Measurements from ENCODE around the gene SIPA1L2.

SIPA1L2 gene

GRCh38 chr1:232643251-232643650, 13.3 kb upstream of the SIPA1L2 start:
- H3K27me3 ChIP-seq (ENCODE audit: low read depth, low read length) = no peaks in the 10 kb centered on the region
- H3K36me3 ChIP-seq (ENCODE audit: control insufficient read depth in 1 of 2, insufficient read depth in 2 of 2, low read length in 2 of 2) = no peaks in the 10 kb centered on the region
- no peaks in the 10 kb centered on the region for H3K9me3 ChIP-seq (ENCODE audit: control insufficient read depth in 1 of 2, low read length in 2 of 2)
- H3K4me1 ChIP-seq (ENCODE audit: control insufficient read depth in 1 of 2, insufficient read depth in 2 of 2, low read length in 2 of 2) = no peaks in the 10 kb centered on the region
- H3K27ac ChIP-seq (ENCODE audit: low read length) = no peak overlapping the region
- H3K4me3 ChIP-seq (ENCODE audit: low read depth in 1 of 2, low read length in 2 of 2) = no peak overlapping the region

- Histone ChIP-seq H3K27me3 (ENCODE audit: low read depth, low read length) (no peaks in the 10 kb centered on the region), H3K36me3 (ENCODE audit: control insufficient read depth in 1 of 2, insufficient read depth in 2 of 2, low read length in 2 of 2) (no peaks in the 10 kb centered on the region), H3K9me3 (ENCODE audit: control insufficient read depth in 1 of 2, low read length in 2 of 2) (no peaks in the 10 kb centered on the region), H3K27ac (ENCODE audit: low read length) (no peak overlapping the region), H3K4me3 (ENCODE audit: low read depth in 1 of 2, low read length in 2 of 2) (no peak overlapping the region), H3K4me1 (ENCODE audit: control insufficient read depth in 1 of 2, insufficient read depth in 2 of 2, low read length in 2 of 2) (no peaks in the 10 kb centered on the region)
Measured at GRCh38 chr1:232641507-232641906, 11.6 kb upstream of the SIPA1L2 start.

GRCh38 chr1:232636799-232637198, 6.9 kb upstream of the SIPA1L2 start:
- no peaks in the 10 kb centered on the region for H3K36me3 ChIP-seq (ENCODE audit: control insufficient read depth in 1 of 2, insufficient read depth in 2 of 2, low read length in 2 of 2)
- H3K27me3 ChIP-seq (ENCODE audit: low read depth, low read length) = no peaks in the 10 kb centered on the region
- no peaks in the 10 kb centered on the region for H3K9me3 ChIP-seq (ENCODE audit: control insufficient read depth in 1 of 2, low read length in 2 of 2)
- H3K4me3 ChIP-seq (ENCODE audit: low read depth in 1 of 2, low read length in 2 of 2) = no peak overlapping the region
- H3K4me1 ChIP-seq (ENCODE audit: control insufficient read depth in 1 of 2, insufficient read depth in 2 of 2, low read length in 2 of 2) = no peaks in the 10 kb centered on the region
- H3K27ac ChIP-seq (ENCODE audit: low read length) = no peak overlapping the region

GRCh38 chr1:232635778-232636356, 5.9 kb upstream of the SIPA1L2 start:
- Histone ChIP-seq H3K4me3 (ENCODE audit: low read depth in 1 of 2, low read length in 2 of 2) (no peak overlapping the region), H3K9me3 (ENCODE audit: control insufficient read depth in 1 of 2, low read length in 2 of 2) (no peaks in the 10 kb centered on the region), H3K4me1 (ENCODE audit: control insufficient read depth in 1 of 2, insufficient read depth in 2 of 2, low read length in 2 of 2) (peaks cover 0 to 3% of the 10 kb centered on the region in 2 donors), H3K27me3 (ENCODE audit: low read depth, low read length) (no peaks in the 10 kb centered on the region), H3K27ac (ENCODE audit: low read length) (no peak overlapping the region), H3K36me3 (ENCODE audit: control insufficient read depth in 1 of 2, insufficient read depth in 2 of 2, low read length in 2 of 2) (no peaks in the 10 kb centered on the region)

GRCh38 chr1:232635279-232635678, 5.3 kb upstream of the SIPA1L2 start:
- Histone ChIP-seq H3K4me3 (ENCODE audit: low read depth in 1 of 2, low read length in 2 of 2) (no peak overlapping the region), H3K4me1 (ENCODE audit: control insufficient read depth in 1 of 2, insufficient read depth in 2 of 2, low read length in 2 of 2) (peaks cover 0 to 7% of the 10 kb centered on the region in 2 donors), H3K36me3 (ENCODE audit: control insufficient read depth in 1 of 2, insufficient read depth in 2 of 2, low read length in 2 of 2) (no peaks in the 10 kb centered on the region), H3K27me3 (ENCODE audit: low read depth, low read length) (no peaks in the 10 kb centered on the region), H3K9me3 (ENCODE audit: control insufficient read depth in 1 of 2, low read length in 2 of 2) (no peaks in the 10 kb centered on the region), H3K27ac (ENCODE audit: low read length) (no peak overlapping the region)

- Histone ChIP-seq H3K36me3 (ENCODE audit: control insufficient read depth in 1 of 2, insufficient read depth in 2 of 2, low read length in 2 of 2) (no peaks in the 10 kb centered on the region), H3K4me3 (ENCODE audit: low read depth in 1 of 2, low read length in 2 of 2) (no peak overlapping the region), H3K27ac (ENCODE audit: low read length) (no peak overlapping the region), H3K27me3 (ENCODE audit: low read depth, low read length) (no peaks in the 10 kb centered on the region), H3K4me1 (ENCODE audit: control insufficient read depth in 1 of 2, insufficient read depth in 2 of 2, low read length in 2 of 2) (peaks cover 0 to 7% of the 10 kb centered on the region in 2 donors), H3K9me3 (ENCODE audit: control insufficient read depth in 1 of 2, low read length in 2 of 2) (no peaks in the 10 kb centered on the region)
Measured at GRCh38 chr1:232634096-232634495, 4.2 kb upstream of the SIPA1L2 start.

- Histone ChIP-seq H3K4me3 (ENCODE audit: low read depth in 1 of 2, low read length in 2 of 2) (peak overlapping the region; percentile 55 to 89), H3K4me1 (ENCODE audit: control insufficient read depth in 1 of 2, insufficient read depth in 2 of 2, low read length in 2 of 2) (peaks cover 12 to 22% of the 10 kb centered on the region in 2 donors), H3K27ac (ENCODE audit: low read length) (peak overlapping the region; percentile 55), H3K36me3 (ENCODE audit: control insufficient read depth in 1 of 2, insufficient read depth in 2 of 2, low read length in 2 of 2) (no peaks in the 10 kb centered on the region), H3K9me3 (ENCODE audit: control insufficient read depth in 1 of 2, low read length in 2 of 2) (no peaks in the 10 kb centered on the region), H3K27me3 (ENCODE audit: low read depth, low read length) (no peaks in the 10 kb centered on the region)
Measured at GRCh38 chr1:232630894-232631195, 912 bp upstream of the SIPA1L2 start.

- peaks cover 12 to 22% of the 10 kb centered on the region in 2 donors for H3K4me1 ChIP-seq (ENCODE audit: control insufficient read depth in 1 of 2, insufficient read depth in 2 of 2, low read length in 2 of 2)
- no peaks in the 10 kb centered on the region for H3K27me3 ChIP-seq (ENCODE audit: low read depth, low read length)
- H3K9me3 ChIP-seq (ENCODE audit: control insufficient read depth in 1 of 2, low read length in 2 of 2) = no peaks in the 10 kb centered on the region
- no peaks in the 10 kb centered on the region for H3K36me3 ChIP-seq (ENCODE audit: control insufficient read depth in 1 of 2, insufficient read depth in 2 of 2, low read length in 2 of 2)
- peak overlapping the region; percentile 87 to 89 for H3K4me3 ChIP-seq (ENCODE audit: low read depth in 1 of 2, low read length in 2 of 2)
- H3K27ac ChIP-seq (ENCODE audit: low read length) = peak overlapping the region; percentile 47
Measured at GRCh38 chr1:232629250-232630046, 485 bp downstream of the SIPA1L2 start.

- H3K27me3 ChIP-seq (ENCODE audit: low read depth, low read length) = no peaks in the 10 kb centered on the region
- peaks cover 12 to 22% of the 10 kb centered on the region in 2 donors for H3K4me1 ChIP-seq (ENCODE audit: control insufficient read depth in 1 of 2, insufficient read depth in 2 of 2, low read length in 2 of 2)
Measured at GRCh38 chr1:232628335-232629249, 1.3 kb downstream of the SIPA1L2 start.

GRCh38 chr1:232627645-232628334, 2.1 kb downstream of the SIPA1L2 start:
- H3K4me1 ChIP-seq (ENCODE audit: control insufficient read depth in 1 of 2, insufficient read depth in 2 of 2, low read length in 2 of 2) = peaks cover 12 to 22% of the 10 kb centered on the region in 2 donors
- H3K27me3 ChIP-seq (ENCODE audit: low read depth, low read length) = no peaks in the 10 kb centered on the region
- H3K36me3 ChIP-seq (ENCODE audit: control insufficient read depth in 1 of 2, insufficient read depth in 2 of 2, low read length in 2 of 2) = no peaks in the 10 kb centered on the region
- peak overlapping the region; percentile 50 for H3K27ac ChIP-seq (ENCODE audit: low read length)
- no peaks in the 10 kb centered on the region for H3K9me3 ChIP-seq (ENCODE audit: control insufficient read depth in 1 of 2, low read length in 2 of 2)
- peak overlapping the region; percentile 87 to 89 for H3K4me3 ChIP-seq (ENCODE audit: low read depth in 1 of 2, low read length in 2 of 2)

More at GRCh38 chr1:232628335-232629249, 1.3 kb downstream of the SIPA1L2 start:
- Histone ChIP-seq H3K9me3 (ENCODE audit: control insufficient read depth in 1 of 2, low read length in 2 of 2) (no peaks in the 10 kb centered on the region), H3K4me3 (ENCODE audit: low read depth in 1 of 2, low read length in 2 of 2) (peak overlapping the region; percentile 87 to 89), H3K27ac (ENCODE audit: low read length) (peak overlapping the region; percentile 50), H3K36me3 (ENCODE audit: control insufficient read depth in 1 of 2, insufficient read depth in 2 of 2, low read length in 2 of 2) (no peaks in the 10 kb centered on the region)

- Histone ChIP-seq H3K27ac (ENCODE audit: low read length) (no peak overlapping the region), H3K9me3 (ENCODE audit: control insufficient read depth in 1 of 2, low read length in 2 of 2) (no peaks in the 10 kb centered on the region), H3K4me3 (ENCODE audit: low read depth in 1 of 2, low read length in 2 of 2) (peak overlapping the region; percentile 87 to 89), H3K36me3 (ENCODE audit: control insufficient read depth in 1 of 2, insufficient read depth in 2 of 2, low read length in 2 of 2) (no peaks in the 10 kb centered on the region), H3K4me1 (ENCODE audit: control insufficient read depth in 1 of 2, insufficient read depth in 2 of 2, low read length in 2 of 2) (peaks cover 12 to 22% of the 10 kb centered on the region in 2 donors), H3K27me3 (ENCODE audit: low read depth, low read length) (no peaks in the 10 kb centered on the region)
Measured at GRCh38 chr1:232627171-232627570, 2.8 kb downstream of the SIPA1L2 start.
